H1 (cell line): ENCODE data around the gene SEC16A. TPM values are rescaled to one million over a fixed set of nuclear protein-coding genes. Genes with fewer than 3 reads are reported as not detected.

ENCODE experiments used
- CTCF ChIA-PET: fragments of 300-600 bp; sonication (Branson Sonifier 250); formaldehyde crosslinking; loops from one replicate; lab custom pipeline; 2021; ENCODE audit not compliant: partially characterized antibody; lab: Charles Lee
- POLR2A ChIA-PET: fragments of 300-600 bp; sonication (Branson Sonifier 250); formaldehyde crosslinking; loops from one replicate; lab custom pipeline; 2021; ENCODE audit warnings: inconsistent platforms; ENCODE audit not compliant: partially characterized antibody; lab: Charles Lee
- DNase-seq, 2 experiments: peaks; one replicate each; pipeline versions ENCODE4 v3.0.0 to v3.0.0-alpha.2; 2010 to 2022; ENCODE audit warnings: low spot score in 2 of 2, low read depth in 1 of 2, mixed read lengths in 1 of 2
- FAIRE-seq: peaks from 2 replicates; lab custom pipeline; 2011; peaks lifted over from hg19 to GRCh38; lab: Jason Lieb, UNC
- H2AFZ ChIP-seq: 2 replicates; pipeline ENCODE4 v1.8.1; 2012; ENCODE audit warnings: low read length, inconsistent platforms
- H2AK5ac ChIP-seq: 2 replicates; pipeline ENCODE4 v1.6.1; 2013; ENCODE audit warnings: low read depth, low read length
- H2BK120ac ChIP-seq: replicated peaks from 2 replicates; pipeline ENCODE3; 2013; ENCODE audit warnings: low read depth, low read length, inconsistent platforms
- H2BK12ac ChIP-seq: 2 replicates; pipeline ENCODE4 v1.6.1; 2013; ENCODE audit warnings: low read depth, low read length
- H2BK15ac ChIP-seq: 2 replicates; pipeline ENCODE4 v1.6.1; 2013; ENCODE audit warnings: low read length
- H2BK20ac ChIP-seq: 2 replicates; pipeline ENCODE4 v1.6.1; 2013; ENCODE audit warnings: low read length
- H2BK5ac ChIP-seq: 2 replicates; pipeline ENCODE4 v1.6.1; 2013; ENCODE audit warnings: low read depth, low read length
- H3K14ac ChIP-seq: 2 replicates; pipeline ENCODE4 v1.6.1; 2013; ENCODE audit warnings: inconsistent platforms; ENCODE audit not compliant: insufficient read length
- H3K18ac ChIP-seq: 2 replicates; pipeline ENCODE4 v1.6.1; 2013; ENCODE audit warnings: low read length; ENCODE audit errors: extremely low read depth
- H3K23ac ChIP-seq: 2 replicates; pipeline ENCODE4 v1.6.1; 2013; ENCODE audit warnings: inconsistent platforms; ENCODE audit not compliant: insufficient read length
- H3K23me2 ChIP-seq: 2 replicates; pipeline ENCODE4 v1.6.1; 2013; ENCODE audit warnings: low read depth, low read length
- H3K27ac ChIP-seq: 2 replicates; pipeline ENCODE4 v1.6.1; 2011; ENCODE audit warnings: low read depth, low read length, inconsistent platforms
- H3K27me3 ChIP-seq, 4 experiments: replicated peaks in 1 of 4; 1 replicate in 1 of 4; 2 replicates in 3 of 4; pipeline versions ENCODE4 v1.6.1 to v1.8.1; 2011 to 2013; ENCODE audit warnings: low read length in 3 of 4, mild to moderate bottlenecking in 3 of 4, inconsistent platforms in 2 of 4, mixed read lengths in 2 of 4, moderate library complexity in 1 of 4; ENCODE audit not compliant: control insufficient read depth in 3 of 4, insufficient read depth in 3 of 4; ENCODE audit errors: extremely low read depth in 1 of 4
- H3K36me3 ChIP-seq, 4 experiments: 2 replicates each; pipeline versions ENCODE4 v1.6.1 to v1.8.1; 2011 to 2013; ENCODE audit warnings: mild to moderate bottlenecking in 4 of 4, low read length in 3 of 4, moderate library complexity in 2 of 4, control low read depth in 1 of 4, inconsistent platforms in 1 of 4; ENCODE audit not compliant: insufficient read depth in 4 of 4, control insufficient read depth in 2 of 4
- H3K4ac ChIP-seq: replicated peaks from 2 replicates; pipeline ENCODE3; 2013; ENCODE audit warnings: low read length, low read depth, mixed read lengths, inconsistent platforms; ENCODE audit not compliant: insufficient read length
- H3K4me1 ChIP-seq, 4 experiments: replicated peaks in 1 of 4; 1 replicate in 1 of 4; 2 replicates in 3 of 4; pipeline versions ENCODE4 v1.6.1 to v1.8.1; 2011 to 2013; ENCODE audit warnings: low read length in 3 of 4, inconsistent platforms in 2 of 4, mixed read lengths in 1 of 4; ENCODE audit not compliant: insufficient read depth in 4 of 4, control insufficient read depth in 3 of 4
- H3K4me2 ChIP-seq, 2 experiments: 2 replicates each; pipeline versions ENCODE4 v1.6.1 to v1.8.1; 2011 to 2013; ENCODE audit warnings: low read depth in 2 of 2, low read length in 2 of 2, control low read depth in 1 of 2, inconsistent platforms in 1 of 2, mild to moderate bottlenecking in 1 of 2; ENCODE audit not compliant: insufficient read depth in 1 of 2
- H3K4me3 ChIP-seq, 4 experiments: fragments of 200-600, 300-600 bp in 1 of 4; sonication (generic), shearing (Covaris generic), sonication (Bioruptor Twin) in 1 of 4; 2 replicates each; pipeline versions ENCODE4 v1.5.1 to v1.8.1; 2011 to 2016; ENCODE audit warnings: low read length in 4 of 4, low read depth in 3 of 4, control low read depth in 2 of 4, inconsistent platforms in 2 of 4, mild to moderate bottlenecking in 2 of 4, mixed read lengths in 1 of 4, moderate library complexity in 1 of 4; ENCODE audit not compliant: insufficient read depth in 2 of 4; ENCODE audit errors: extremely low read depth in 1 of 4
- H3K56ac ChIP-seq: replicated peaks from 2 replicates; pipeline ENCODE3; 2013; ENCODE audit warnings: low read depth, mild to moderate bottlenecking, mixed read lengths, low read length, inconsistent platforms; ENCODE audit not compliant: insufficient read length
- H3K79me1 ChIP-seq: 2 replicates; pipeline ENCODE4 v1.6.1; 2013; ENCODE audit warnings: low read depth, low read length, control low read depth
- H3K79me2 ChIP-seq, 2 experiments: 2 replicates each; pipeline versions ENCODE4 v1.6.1 to v1.8.1; 2012 to 2013; ENCODE audit warnings: low read length in 2 of 2, mild to moderate bottlenecking in 2 of 2, inconsistent platforms in 1 of 2; ENCODE audit not compliant: insufficient read depth in 2 of 2, control insufficient read depth in 1 of 2
- H3K9ac ChIP-seq, 4 experiments: replicated peaks in 1 of 4; 1 replicate in 1 of 4; 2 replicates in 3 of 4; pipeline versions ENCODE4 v1.6.1 to v1.8.1; 2011 to 2013; ENCODE audit warnings: low read depth in 3 of 4, low read length in 3 of 4, control low read depth in 2 of 4, mild to moderate bottlenecking in 2 of 4, moderate library complexity in 2 of 4, inconsistent platforms in 1 of 4; ENCODE audit errors: extremely low read depth in 1 of 4
- H3K9me3 ChIP-seq, 2 experiments: 2 replicates each; pipeline versions ENCODE4 v1.6.1 to v1.8.1; 2012 to 2013; ENCODE audit warnings: mild to moderate bottlenecking in 2 of 2, moderate library complexity in 2 of 2, control low read depth in 1 of 2, inconsistent platforms in 1 of 2, low read depth in 1 of 2, low read length in 1 of 2, mixed read lengths in 1 of 2; ENCODE audit not compliant: insufficient read depth in 2 of 2
- H4K20me1 ChIP-seq, 2 experiments: replicated peaks in 1 of 2; 2 replicates each; pipeline versions ENCODE3 to v1.8.1; 2011 to 2013; ENCODE audit warnings: inconsistent platforms in 2 of 2, low read length in 2 of 2, mild to moderate bottlenecking in 1 of 2; ENCODE audit not compliant: insufficient read depth in 2 of 2, control insufficient read depth in 1 of 2
- H4K5ac ChIP-seq: 2 replicates; pipeline ENCODE4 v1.6.1; 2013; ENCODE audit warnings: low read length, low read depth, mixed read lengths, inconsistent platforms; ENCODE audit not compliant: insufficient read length
- H4K8ac ChIP-seq: 2 replicates; pipeline ENCODE4 v1.8.0; 2013; ENCODE audit warnings: mild to moderate bottlenecking, moderate library complexity, low read length, inconsistent platforms; ENCODE audit not compliant: insufficient read depth; ENCODE audit errors: extremely low read depth
- H4K91ac ChIP-seq: replicated peaks from 2 replicates; pipeline ENCODE3; 2013; ENCODE audit warnings: low read length, mixed read lengths, inconsistent platforms; ENCODE audit not compliant: insufficient read length
- CTCF ChIP-seq, 3 experiments: IDR thresholded peaks; 1 replicate in 2 of 3; 2 replicates in 1 of 3; pipeline versions ENCODE4 v1.5.1 to v1.6.1; 2011; ENCODE audit warnings: low read length in 3 of 3, mild to moderate bottlenecking in 3 of 3, inconsistent platforms in 2 of 3, low read depth in 1 of 3, moderate library complexity in 1 of 3; ENCODE audit not compliant: insufficient read depth in 1 of 3; ENCODE audit errors: control extremely low read depth in 1 of 3
- NANOG ChIP-seq: IDR thresholded peaks from 2 replicates; pipeline ENCODE4 v1.6.1; 2011; ENCODE audit warnings: low read length, low read depth, mild to moderate bottlenecking, inconsistent platforms; ENCODE audit not compliant: insufficient read depth, poor library complexity, severe bottlenecking
- POLR2AphosphoS5 ChIP-seq: IDR thresholded peaks from 2 replicates; pipeline ENCODE4 v1.6.1; 2011; ENCODE audit warnings: low read depth, low read length
- SIN3A ChIP-seq, 2 experiments: IDR thresholded peaks in 1 of 2; conservative IDR thresholded peaks in 1 of 2; 2 replicates each; pipeline ENCODE4 v1.6.1; 2011 to 2012; ENCODE audit warnings: low read length in 2 of 2, improper control_type of control experiment in 1 of 2, low read depth in 1 of 2, mild to moderate bottlenecking in 1 of 2
- SIX5 ChIP-seq: IDR thresholded peaks from 2 replicates; pipeline ENCODE4 v1.6.1; 2011; ENCODE audit warnings: mild to moderate bottlenecking, low read depth, low read length
- TCF12 ChIP-seq: IDR thresholded peaks from 2 replicates; pipeline ENCODE4 v1.6.1; 2011; ENCODE audit warnings: low read depth, mild to moderate bottlenecking, low read length
- USF2 ChIP-seq: IDR thresholded peaks from 2 replicates; pipeline ENCODE4 v1.6.1; 2011; ENCODE audit warnings: low read length, improper control_type of control experiment
- YY1 ChIP-seq: IDR thresholded peaks from 2 replicates; pipeline ENCODE4 v1.6.1; 2011; ENCODE audit warnings: low read depth, mild to moderate bottlenecking, low read length
- WGBS, 2 experiments: shearing (Covaris generic) in 1 of 2; methylation state at CpG; one replicate each; pipeline versions ENCODE4 v1.1.6 to v1.1.7; 2013 to 2015; ENCODE audit warnings: low lambda C conversion rate in 2 of 2, mixed read lengths in 2 of 2, inconsistent platforms in 1 of 2, low coverage in 1 of 2, missing lambda C conversion rate in 1 of 2; ENCODE audit not compliant: insufficient replicate concordance in 2 of 2, insufficient coverage in 1 of 2, insufficient read length in 1 of 2; ENCODE audit errors: extremely low coverage in 1 of 2, missing lambda C conversion rate in 1 of 2; 5-methylcytosine and 5-hydroxymethylcytosine counted together
- polyA plus RNA-seq, 7 experiments: library from polyadenylated mRNA; depleted of rRNA in 3 of 7; stranded (reverse) in 5 of 7; unstranded in 2 of 7; fragments of >200 nt in 5 of 7; fragments of 200-250 nt in 2 of 7; gene quantifications; 1 replicate in 5 of 7; 2 replicates in 1 of 7; 4 replicates in 1 of 7; pipeline versions ENCODE4 v1.2.1 to v1.2.3, GENCODE V29; 2011 to 2013; ENCODE audit warnings: missing spikeins in 2 of 7, mixed read lengths in 2 of 7
- total RNA-seq: library from RNA; stranded (reverse); fragmentation: NEBNext Ultra II Directional; extraction: Animal tissue kit (Norgen Biotek cat#: 25700); gene quantifications from 2 replicates; pipeline ENCODE4 v1.2.1, GENCODE V29; 2021

Gene SEC16A
- total and polyA plus RNA-seq, 2 of the 8 experiments (the other 6 are each of a cell fraction or from before 2014, with no cell fraction given) = 21.6 to 49.0 TPM

- peaks cover 34 to 64% (median 56%) of the 10 kb centered on the region in 4 experiments for H3K36me3 ChIP-seq
- H3K4me3 ChIP-seq = no peak overlapping the region
- WGBS, 2 experiments = 90% methylated on average over 23 of the region's 26 CpGs; no CpG with 5 or more reads in 1 of the 2 experiments
- H3K14ac ChIP-seq = no peak overlapping the region
- H2BK15ac ChIP-seq = no peak overlapping the region
- H3K27ac ChIP-seq = no peak overlapping the region
- no peaks in the 10 kb centered on the region for H3K23me2 ChIP-seq
- no peak overlapping the region for H2BK120ac ChIP-seq
- CTCF ChIA-PET = interaction anchor here (0.9 to 2.7 kb wide), 7 partner anchors 8 to 63 kb away, joined by 3 to 9 read pairs (median 3); partner anchors contain the start of gene INPP5E
- no peak overlapping the region for H3K4ac ChIP-seq
- H4K8ac ChIP-seq = no peak overlapping the region
- H2AFZ ChIP-seq = no peak overlapping the region
- H3K27me3 ChIP-seq = no peaks in the 10 kb centered on the region
- H3K79me1 ChIP-seq = no peaks in the 10 kb centered on the region
- H2BK5ac ChIP-seq = no peak overlapping the region
- no peaks in the 10 kb centered on the region for H3K4me1 ChIP-seq
- H2BK20ac ChIP-seq = no peak overlapping the region
- DNase-seq = no peak
- POLR2A ChIA-PET = interaction anchor here (1.0 to 1.4 kb wide), 2 partner anchors 13 to 22 kb away, joined by 3 to 4 read pairs; no protein-coding TSS in a partner anchor
- H3K79me2 ChIP-seq = no peaks in the 10 kb centered on the region
- H2AK5ac ChIP-seq = no peak overlapping the region
- H4K5ac ChIP-seq = no peak overlapping the region
- no peak for FAIRE-seq
- H3K56ac ChIP-seq = no peak overlapping the region
- no peak overlapping the region for H4K91ac ChIP-seq
- no peak overlapping the region for H3K4me2 ChIP-seq
- H4K20me1 ChIP-seq = peaks cover 0 to 14% of the 10 kb centered on the region in 2 experiments
- H3K18ac ChIP-seq = no peak overlapping the region
- H3K9ac ChIP-seq = no peak overlapping the region
- H2BK12ac ChIP-seq = no peak overlapping the region
- no peak overlapping the region for H3K23ac ChIP-seq
- H3K9me3 ChIP-seq = no peaks in the 10 kb centered on the region
- no peak for TF ChIP-seq SIX5
- TF ChIP-seq USF2 = no peak
- TF ChIP-seq TCF12 = no peak
- no peak for TF ChIP-seq SIN3A (conservative IDR thresholded peaks at IDR 0.05 in 1 of 2, IDR thresholded peaks at IDR 0.05 in 1 of 2; ENCODE audit: low read depth in 1 of 2, low read length in 2 of 2)
- TF ChIP-seq CTCF (IDR thresholded peaks at IDR 0.05; ENCODE audit: control extremely low read depth in 1 of 3, insufficient read depth in 1 of 3, low read depth in 1 of 3, low read length in 3 of 3) = no peak
- no peak for TF ChIP-seq POLR2AphosphoS5
- TF ChIP-seq NANOG = no peak
- TF ChIP-seq YY1 = no peak
These were observed 31.5 kb downstream of the SEC16A start for GRCh38 chr9:136451221-136451877.
